Astrocyte (in vitro differentiated cells and primary cell): ENCODE measurements around the gene DNAJC7. TPM values are rescaled to one million over a fixed set of nuclear protein-coding genes. Genes with fewer than 3 reads are reported as not detected.

Experiments
- DNase-seq: peaks from one replicate; pipeline ENCODE4 v3.0.0-alpha.2; 2010; ENCODE audit warnings: low read depth
- FAIRE-seq: peaks from 2 replicates; lab custom pipeline; 2011; peaks lifted over from hg19 to GRCh38; lab: Jason Lieb, UNC
- H2AFZ ChIP-seq: 2 replicates; pipeline ENCODE4 v1.6.0; 2012; ENCODE audit warnings: low read depth, low read length, inconsistent platforms
- H3K27ac ChIP-seq: 2 replicates; pipeline ENCODE4 v1.5.1; 2011; ENCODE audit warnings: low read depth, low read length, inconsistent platforms
- H3K27me3 ChIP-seq: 2 replicates; pipeline ENCODE4 v1.6.0; 2011; ENCODE audit warnings: low read length, inconsistent platforms; ENCODE audit not compliant: insufficient read depth
- H3K36me3 ChIP-seq: 2 replicates; pipeline ENCODE4 v1.5.1; 2011; ENCODE audit warnings: low read length, inconsistent platforms; ENCODE audit not compliant: insufficient read depth
- H3K4me1 ChIP-seq: 2 replicates; pipeline ENCODE4 v1.5.1; 2011; ENCODE audit warnings: low read length, inconsistent platforms; ENCODE audit not compliant: insufficient read depth
- H3K4me2 ChIP-seq: 2 replicates; pipeline ENCODE4 v1.6.0; 2012; ENCODE audit warnings: low read length, inconsistent platforms
- H3K4me3 ChIP-seq: 2 replicates; pipeline ENCODE4 v1.5.1; 2011; ENCODE audit warnings: low read depth, mild to moderate bottlenecking, low read length, inconsistent platforms; ENCODE audit not compliant: insufficient read depth
- H3K79me2 ChIP-seq: 2 replicates; pipeline ENCODE4 v1.6.0; 2012; ENCODE audit warnings: mild to moderate bottlenecking, low read length, inconsistent platforms; ENCODE audit not compliant: insufficient read depth
- H3K9ac ChIP-seq: 2 replicates; pipeline ENCODE4 v1.6.0; 2012; ENCODE audit warnings: mild to moderate bottlenecking, low read length, inconsistent platforms
- H3K9me3 ChIP-seq: 2 replicates; pipeline ENCODE4 v1.5.1; 2012; ENCODE audit warnings: low read depth, mild to moderate bottlenecking, low read length, inconsistent platforms; ENCODE audit not compliant: insufficient read depth
- H4K20me1 ChIP-seq: 2 replicates; pipeline ENCODE4 v1.6.0; 2012; ENCODE audit warnings: low read length, inconsistent platforms; ENCODE audit not compliant: insufficient read depth
- H3K27ac Mint-ChIP-seq: one replicate; pipeline ENCODE4 v1.8.0; 2021; ENCODE audit warnings: mild to moderate bottlenecking, mixed read lengths; ENCODE audit not compliant: unreplicated experiment
- H3K27me3 Mint-ChIP-seq: one replicate; pipeline ENCODE4 v1.8.0; 2021; ENCODE audit warnings: low read depth, mixed read lengths; ENCODE audit not compliant: unreplicated experiment
- H3K36me3 Mint-ChIP-seq: one replicate; pipeline ENCODE4 v1.8.0; 2021; ENCODE audit warnings: low read depth, mixed read lengths; ENCODE audit not compliant: unreplicated experiment
- H3K4me1 Mint-ChIP-seq: one replicate; pipeline ENCODE4 v1.8.0; 2021; ENCODE audit warnings: low read depth, mixed read lengths; ENCODE audit not compliant: unreplicated experiment
- H3K4me3 Mint-ChIP-seq: one replicate; pipeline ENCODE4 v1.8.0; 2021; ENCODE audit warnings: mild to moderate bottlenecking, moderate library complexity, mixed read lengths; ENCODE audit not compliant: unreplicated experiment
- H3K9me3 Mint-ChIP-seq: one replicate; pipeline ENCODE4 v1.8.0; 2021; ENCODE audit warnings: mild to moderate bottlenecking, mixed read lengths; ENCODE audit not compliant: unreplicated experiment
- EZH2 ChIP-seq: IDR thresholded peaks from 2 replicates; pipeline ENCODE4 v1.6.1; 2012; ENCODE audit warnings: mild to moderate bottlenecking, low read length, inconsistent platforms; ENCODE audit not compliant: insufficient read depth
- total RNA-seq: library from RNA; stranded (reverse); gene quantifications from 2 replicates; pipeline ENCODE4 v1.2.1, GENCODE V29; 2021
- TF ChIP-seq, protein P1 (sequence below): IDR thresholded peaks from 2 replicates; pipeline ENCODE4 v1.5.1; 2011; ENCODE audit warnings: low read depth, mild to moderate bottlenecking, inconsistent platforms, low read length, moderate library complexity; ENCODE audit not compliant: insufficient read depth

The DNAJC7 gene
- total RNA-seq, 1 donor from 2014 or later, result 96.0 TPM

DNA sequence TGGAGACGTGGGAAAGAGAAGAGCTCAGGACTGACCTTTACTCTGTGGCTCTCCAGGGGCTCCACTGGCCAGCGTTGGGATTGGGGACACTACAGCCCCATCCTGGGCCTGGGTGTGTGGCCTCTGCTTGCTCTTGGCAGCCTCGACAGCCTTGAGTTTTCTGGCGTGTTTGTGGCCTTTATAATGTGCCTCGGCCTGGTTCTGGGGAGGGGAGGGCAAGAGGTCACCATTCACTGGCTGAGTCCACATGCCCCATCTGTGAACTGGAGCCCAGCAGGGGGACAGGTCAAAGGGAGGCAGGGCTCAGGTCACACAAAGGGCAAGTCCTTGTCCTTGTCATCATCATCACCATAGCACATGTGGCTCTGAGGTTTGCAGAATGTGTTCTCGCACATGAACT is 14.3 kb upstream of the DNAJC7 start:
- Mint-ChIP-seq H3K27ac (no peak overlapping the region), H3K36me3 (no peaks in the 10 kb centered on the region), H3K9me3 (no peaks in the 10 kb centered on the region), H3K4me1 (peaks cover 5% of the 10 kb centered on the region), H3K4me3 (no peak overlapping the region), H3K27me3 (peaks cover 4% of the 10 kb centered on the region)
- Histone ChIP-seq H2AFZ (no peak overlapping the region), H3K4me3 (no peak overlapping the region), H3K79me2 (no peaks in the 10 kb centered on the region), H3K4me1 (no peaks in the 10 kb centered on the region), H3K27ac (no peak overlapping the region), H3K27me3 (peaks cover 8% of the 10 kb centered on the region), H4K20me1 (no peaks in the 10 kb centered on the region), H3K9ac (no peak overlapping the region), H3K36me3 (no peaks in the 10 kb centered on the region), H3K4me2 (no peak overlapping the region), H3K9me3 (no peaks in the 10 kb centered on the region)
- DNase-seq (no peak), FAIRE-seq (no peak)
- TF ChIP-seq EZH2, result no peak
- TF ChIP-seq, protein P1, sequence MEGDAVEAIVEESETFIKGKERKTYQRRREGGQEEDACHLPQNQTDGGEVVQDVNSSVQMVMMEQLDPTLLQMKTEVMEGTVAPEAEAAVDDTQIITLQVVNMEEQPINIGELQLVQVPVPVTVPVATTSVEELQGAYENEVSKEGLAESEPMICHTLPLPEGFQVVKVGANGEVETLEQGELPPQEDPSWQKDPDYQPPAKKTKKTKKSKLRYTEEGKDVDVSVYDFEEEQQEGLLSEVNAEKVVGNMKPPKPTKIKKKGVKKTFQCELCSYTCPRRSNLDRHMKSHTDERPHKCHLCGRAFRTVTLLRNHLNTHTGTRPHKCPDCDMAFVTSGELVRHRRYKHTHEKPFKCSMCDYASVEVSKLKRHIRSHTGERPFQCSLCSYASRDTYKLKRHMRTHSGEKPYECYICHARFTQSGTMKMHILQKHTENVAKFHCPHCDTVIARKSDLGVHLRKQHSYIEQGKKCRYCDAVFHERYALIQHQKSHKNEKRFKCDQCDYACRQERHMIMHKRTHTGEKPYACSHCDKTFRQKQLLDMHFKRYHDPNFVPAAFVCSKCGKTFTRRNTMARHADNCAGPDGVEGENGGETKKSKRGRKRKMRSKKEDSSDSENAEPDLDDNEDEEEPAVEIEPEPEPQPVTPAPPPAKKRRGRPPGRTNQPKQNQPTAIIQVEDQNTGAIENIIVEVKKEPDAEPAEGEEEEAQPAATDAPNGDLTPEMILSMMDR, result no peak

DNA sequence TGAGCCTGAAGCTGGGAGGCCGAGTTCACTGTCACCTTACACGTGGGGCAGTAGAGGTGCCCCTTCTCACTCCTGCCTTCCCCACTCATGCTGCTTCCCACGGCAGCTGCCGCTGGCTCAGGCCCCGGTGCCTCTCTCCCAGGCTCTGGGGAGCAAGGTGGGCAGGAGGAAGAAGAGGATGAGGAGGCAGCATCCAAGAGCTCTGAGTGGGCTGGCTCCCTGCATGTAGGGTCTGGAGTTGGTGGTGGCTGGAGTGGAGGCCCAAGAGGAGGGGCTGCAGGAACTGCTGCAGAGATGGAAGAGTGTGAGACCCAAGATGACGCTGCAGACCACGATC is 11.5 kb upstream of the DNAJC7 start:
- Histone ChIP-seq H3K9ac (no peak overlapping the region), H2AFZ (no peak overlapping the region), H3K27ac (no peak overlapping the region), H3K79me2 (no peaks in the 10 kb centered on the region), H3K9me3 (no peaks in the 10 kb centered on the region), H3K4me3 (no peak overlapping the region), H3K27me3 (peaks cover 8% of the 10 kb centered on the region), H3K4me1 (peaks cover 17% of the 10 kb centered on the region), H3K36me3 (peaks cover 5% of the 10 kb centered on the region), H3K4me2 (no peak overlapping the region), H4K20me1 (peaks cover 10% of the 10 kb centered on the region)
- TF ChIP-seq EZH2, result no peak
- TF ChIP-seq, protein P1, result no peak
- peaks cover 4% of the 10 kb centered on the region for H3K27me3 Mint-ChIP-seq
- H3K36me3 Mint-ChIP-seq, result peaks cover 3% of the 10 kb centered on the region
- no peaks in the 10 kb centered on the region for H3K9me3 Mint-ChIP-seq
- H3K27ac Mint-ChIP-seq, result no peak overlapping the region
- no peak for FAIRE-seq
- no peak for DNase-seq
- H3K4me1 Mint-ChIP-seq, result peaks cover 24% of the 10 kb centered on the region
- H3K4me3 Mint-ChIP-seq, result no peak overlapping the region

DNA sequence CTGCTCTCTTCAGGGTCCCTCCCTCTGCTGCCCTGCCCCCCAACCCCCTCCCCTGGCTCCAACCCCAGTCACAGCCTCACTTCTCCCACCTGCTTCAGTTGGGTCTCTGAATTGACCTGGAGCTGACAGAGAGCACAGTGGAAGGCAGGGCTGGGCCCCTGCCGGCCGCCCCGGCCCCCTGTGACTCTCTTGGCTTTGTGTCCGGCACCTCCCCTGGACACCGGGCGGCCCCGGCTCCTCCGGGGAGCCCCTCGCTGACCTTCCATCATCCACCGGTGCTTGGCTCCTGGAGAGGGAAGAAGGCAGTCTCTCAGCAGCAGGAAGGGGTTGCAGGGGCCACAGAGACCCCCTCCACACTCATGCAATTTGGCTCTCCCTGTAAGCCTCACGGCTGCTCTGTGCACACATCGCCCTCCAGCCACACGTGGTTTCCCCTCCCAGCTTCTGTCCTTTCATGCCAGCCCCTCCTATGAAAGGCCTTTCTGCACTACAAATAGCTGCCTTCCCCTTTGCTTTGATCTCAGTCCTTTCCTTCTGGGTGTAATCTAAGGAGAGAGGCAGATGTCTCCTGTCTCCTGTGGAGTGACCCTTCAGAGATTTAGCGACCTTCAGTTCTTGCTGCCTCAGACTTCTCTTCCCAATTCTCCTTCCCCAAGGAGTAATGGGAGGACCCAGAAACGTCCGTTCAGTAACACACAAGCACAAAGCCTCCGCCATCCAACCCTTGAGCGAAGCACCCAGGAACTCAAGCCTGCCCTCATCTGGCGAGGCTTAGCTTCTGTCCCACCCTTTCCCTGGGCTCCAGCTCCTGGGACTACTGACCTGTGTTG is 10.9 kb upstream of the DNAJC7 start:
- H3K9ac ChIP-seq, result no peak overlapping the region
- H3K27me3 ChIP-seq, result peaks cover 8% of the 10 kb centered on the region
- no peak overlapping the region for H3K4me2 ChIP-seq
- no peak overlapping the region for H2AFZ ChIP-seq
- peaks cover 24% of the 10 kb centered on the region for H3K4me1 Mint-ChIP-seq
- no peaks in the 10 kb centered on the region for H3K79me2 ChIP-seq
- FAIRE-seq (no peak), DNase-seq (no peak)
- peaks cover 6% of the 10 kb centered on the region for H3K36me3 ChIP-seq
- H4K20me1 ChIP-seq, result peaks cover 10% of the 10 kb centered on the region
- H3K4me3 ChIP-seq, result no peak overlapping the region
- TF ChIP-seq EZH2, result no peak
- TF ChIP-seq, protein P1, result no peak
- H3K36me3 Mint-ChIP-seq, result peaks cover 3% of the 10 kb centered on the region
- H3K27me3 Mint-ChIP-seq, result peaks cover 4% of the 10 kb centered on the region
- H3K9me3 ChIP-seq, result no peaks in the 10 kb centered on the region
- H3K27ac Mint-ChIP-seq, result no peak overlapping the region
- H3K4me1 ChIP-seq, result peaks cover 17% of the 10 kb centered on the region
- no peak overlapping the region for H3K4me3 Mint-ChIP-seq
- no peak overlapping the region for H3K27ac ChIP-seq
- H3K9me3 Mint-ChIP-seq, result no peaks in the 10 kb centered on the region
